HG03342 (cell line): ENCODE data around the gene PDZK1IP1.
"Not testable (repeated sequence)": the region's sequence is repeated elsewhere in the genome, so short reads cannot be mapped to it uniquely, and the experiment has no call there.

Experiments used
- ATAC-seq: cut with Tn5 transposase; IDR thresholded peaks from one replicate; pipeline ENCODE4 v1.9.1; 2021; ENCODE audit warnings: mild to moderate bottlenecking, moderate library complexity; ENCODE audit not compliant: unreplicated experiment

The PDZK1IP1 gene

GRCh38 chr1:47181955-47182675, 7.7 kb downstream of the PDZK1IP1 start:
- ATAC-seq, result no peak

DNA sequence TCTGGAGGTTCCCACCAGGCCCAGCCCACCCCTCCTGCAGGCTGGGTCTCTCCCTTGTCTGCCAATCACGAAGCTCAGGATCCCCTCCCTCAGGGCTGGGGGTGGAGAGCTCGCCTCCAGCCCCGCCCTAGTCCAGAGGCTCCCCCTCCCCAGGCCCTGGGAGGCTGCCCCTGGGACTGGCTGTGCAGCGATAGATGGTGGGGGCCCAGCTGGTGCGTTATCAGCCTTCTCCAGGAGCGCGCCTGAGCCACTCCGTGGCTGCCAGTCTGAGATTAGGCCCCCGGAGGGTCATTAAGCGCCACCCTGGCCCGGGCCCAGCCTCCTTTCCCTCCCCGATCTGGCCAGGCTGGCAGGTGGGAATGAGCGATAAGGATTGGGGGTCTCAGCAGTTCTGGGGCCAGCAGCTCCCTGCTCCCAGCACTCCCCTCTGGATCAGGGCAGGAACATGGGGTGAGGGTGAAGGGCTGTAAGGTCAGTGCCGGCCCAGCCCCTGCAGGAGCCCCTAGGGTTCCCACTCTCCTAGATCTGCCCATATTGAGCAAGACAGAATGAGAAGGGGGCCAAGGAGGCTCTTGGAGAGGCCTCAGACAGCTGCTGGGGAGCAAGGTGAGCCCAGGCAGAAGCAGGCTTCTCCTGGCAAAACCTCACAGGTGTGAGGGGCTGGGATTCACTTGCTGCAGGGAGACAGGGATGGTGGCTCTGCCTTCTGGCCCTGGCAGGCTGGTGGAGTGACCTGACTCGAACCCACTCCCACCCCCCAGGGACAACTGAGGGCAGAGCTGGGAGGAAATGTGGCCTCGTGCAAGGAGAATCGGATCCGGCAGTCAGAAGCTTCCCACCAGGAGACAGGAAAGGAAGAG, 8.5 kb downstream of the PDZK1IP1 start:
- ATAC-seq, result no peak

DNA sequence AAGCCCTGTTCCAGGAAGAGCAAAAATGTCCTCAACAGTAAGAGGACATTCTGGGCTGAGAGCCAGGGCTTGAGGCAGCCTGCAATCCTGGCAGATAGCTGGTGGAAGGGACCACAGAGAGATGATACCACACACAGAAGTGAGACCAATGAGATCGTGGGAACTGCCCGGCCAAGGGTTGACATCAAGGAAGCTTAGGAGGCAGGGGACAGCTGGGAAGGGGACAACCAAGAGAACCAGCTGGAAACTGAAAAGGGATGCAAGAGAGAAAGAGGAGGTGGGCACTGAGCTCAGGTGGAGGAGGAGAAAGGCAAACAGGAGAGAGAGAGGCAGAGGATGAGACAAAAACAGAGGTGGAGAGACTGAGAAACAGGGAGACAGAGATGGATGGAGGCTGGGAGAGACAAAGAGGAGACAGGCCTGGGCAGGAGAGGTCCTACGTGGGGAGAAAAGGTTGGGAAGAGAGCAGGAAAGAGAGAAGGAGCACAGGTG, 9.2 kb downstream of the PDZK1IP1 start:
- no peak for ATAC-seq

- no peak for ATAC-seq
Measured at GRCh38 chr1:47179988-47180563, 9.8 kb downstream of the PDZK1IP1 start.

DNA sequence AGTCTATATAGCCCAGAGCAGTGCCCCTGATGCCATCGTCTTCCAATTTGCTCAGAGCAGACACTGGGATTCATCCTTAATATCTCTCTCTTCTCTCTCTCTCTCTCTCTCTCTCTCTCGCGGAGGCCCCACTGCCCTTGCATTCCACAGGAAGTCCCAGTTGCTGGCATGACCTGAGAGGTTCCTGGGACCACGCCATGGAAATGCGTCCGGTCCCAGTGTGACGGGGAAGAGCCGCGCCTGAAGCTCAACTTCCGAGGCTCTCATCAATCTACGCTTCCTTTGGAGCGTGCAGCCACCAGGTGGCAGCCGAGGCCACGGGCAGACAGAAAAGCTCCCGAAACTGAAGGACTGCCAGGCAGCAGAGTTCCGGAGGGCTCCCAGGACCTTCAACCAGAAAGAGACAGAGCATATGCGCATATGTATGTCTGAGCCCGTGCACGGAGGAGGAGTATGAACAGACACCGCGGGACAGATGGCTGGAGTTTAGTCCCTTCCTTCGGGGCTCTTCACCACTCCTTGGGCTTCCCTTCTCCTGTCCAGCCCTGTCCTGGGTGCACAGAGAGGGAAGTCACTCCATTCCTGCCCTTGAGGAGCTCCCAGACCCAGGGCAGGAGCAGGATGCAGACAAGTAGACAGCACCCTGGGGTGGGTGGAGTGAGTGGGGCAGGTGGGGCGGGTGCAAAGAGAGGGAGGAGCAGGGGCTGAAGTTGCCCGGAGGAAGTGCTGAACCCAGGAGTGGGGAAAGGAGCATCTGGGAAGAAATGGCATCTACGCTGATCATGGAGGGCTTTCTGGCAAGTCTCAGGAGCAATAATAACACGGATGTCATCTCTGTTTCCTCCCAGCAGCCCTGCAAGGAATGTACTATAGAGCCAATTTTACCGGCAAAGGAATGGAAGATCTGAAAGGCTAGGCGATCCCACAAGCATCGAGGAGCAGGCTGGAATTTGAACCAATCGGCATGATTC, 10.5 kb downstream of the PDZK1IP1 start:
- peak; percentile 80 for ATAC-seq

DNA sequence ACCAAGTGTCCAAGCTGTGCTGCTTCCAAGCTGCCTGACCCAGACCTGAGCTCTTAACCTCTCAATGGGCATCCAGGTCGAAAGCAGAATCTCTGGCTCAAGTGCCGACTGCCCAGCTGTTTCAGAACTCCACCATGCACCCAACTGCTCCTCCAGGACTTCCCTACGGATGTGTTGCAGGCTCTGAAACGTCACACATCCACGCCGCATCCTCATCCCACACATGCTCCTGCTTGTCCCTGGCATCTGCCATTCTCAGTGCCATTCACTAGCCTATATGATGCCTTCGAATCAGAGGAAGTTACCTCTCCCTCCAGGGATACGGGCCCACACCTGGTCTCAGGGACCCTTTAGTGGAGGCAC, 11.2 kb downstream of the PDZK1IP1 start:
- no peak for ATAC-seq

DNA sequence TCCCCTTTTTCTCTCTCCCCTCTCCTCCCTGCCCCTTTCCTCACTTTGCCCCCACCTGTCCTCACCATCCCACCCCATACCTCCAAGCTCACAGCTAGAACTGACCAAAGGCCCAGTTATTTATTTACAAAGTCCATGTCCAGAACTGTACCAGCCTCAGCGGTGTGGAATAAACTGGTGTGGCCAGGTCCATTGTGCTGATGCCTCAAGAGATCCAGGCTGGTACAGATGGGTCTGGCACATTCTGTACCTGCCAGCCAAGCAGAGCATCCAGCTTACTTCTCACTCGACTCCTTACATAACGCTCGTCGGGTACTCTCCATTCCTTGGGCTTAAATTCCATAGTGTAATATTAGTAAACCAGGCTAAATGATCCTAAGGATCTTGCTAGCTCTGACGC, 11.8 kb downstream of the PDZK1IP1 start:
- no peak for ATAC-seq

DNA sequence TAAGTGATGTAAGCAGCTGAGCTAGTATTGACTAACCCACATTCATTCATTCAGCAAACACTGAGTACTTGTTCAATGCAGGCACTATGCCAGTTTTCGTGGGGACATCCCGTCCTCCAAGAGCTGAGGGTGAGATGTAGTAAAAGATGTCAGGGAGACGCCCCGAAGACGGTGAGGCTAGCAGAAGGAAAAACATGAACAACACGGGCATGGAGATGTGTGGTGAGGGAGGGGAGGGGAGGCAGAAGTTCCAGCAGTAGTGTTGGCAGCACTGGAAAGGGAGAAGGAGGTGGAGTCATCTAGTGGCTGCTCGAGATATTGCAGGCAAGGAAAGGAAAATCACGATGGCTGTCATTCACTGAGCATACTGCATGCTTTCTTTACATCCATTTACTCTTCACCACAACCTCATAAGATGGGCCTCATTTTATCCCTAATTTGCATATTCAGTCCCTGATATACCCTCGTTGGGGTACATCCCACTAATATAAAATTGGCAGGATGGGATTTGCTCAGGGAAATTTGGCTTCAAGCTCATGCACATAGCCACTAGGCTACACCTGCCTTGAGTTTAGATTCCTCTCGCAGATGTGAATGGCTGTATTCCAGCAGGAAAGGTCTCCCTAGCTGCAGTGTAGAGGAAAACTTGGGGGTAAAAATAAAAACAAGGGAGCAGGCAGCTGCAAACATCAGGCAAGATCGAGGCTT, 14.5 kb downstream of the PDZK1IP1 start:
- ATAC-seq, result peak; percentile 59

- no peak for ATAC-seq
Measured at GRCh38 chr1:47174656-47175020, 15.2 kb downstream of the PDZK1IP1 start.

DNA sequence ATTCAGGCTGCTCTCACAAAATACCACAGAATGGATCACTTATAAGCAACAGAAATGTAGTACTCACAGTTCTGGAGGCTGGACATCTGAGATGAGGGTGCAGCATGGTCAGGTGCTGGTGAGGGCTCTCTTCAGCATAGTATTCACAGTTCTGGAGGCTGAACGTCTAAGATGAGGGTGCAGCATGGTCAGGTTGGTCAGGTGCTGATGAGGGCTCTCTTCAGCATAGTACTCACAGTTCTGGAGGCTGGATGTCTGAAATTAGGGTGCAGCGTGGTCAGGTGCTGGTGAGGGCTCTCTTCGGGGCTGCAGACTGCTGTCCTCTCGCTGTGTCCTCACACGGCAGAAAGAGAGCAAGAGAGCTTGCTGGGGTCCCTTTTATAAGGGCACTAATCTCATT, 17.1 kb downstream of the PDZK1IP1 start:
- ATAC-seq, result no peak

DNA sequence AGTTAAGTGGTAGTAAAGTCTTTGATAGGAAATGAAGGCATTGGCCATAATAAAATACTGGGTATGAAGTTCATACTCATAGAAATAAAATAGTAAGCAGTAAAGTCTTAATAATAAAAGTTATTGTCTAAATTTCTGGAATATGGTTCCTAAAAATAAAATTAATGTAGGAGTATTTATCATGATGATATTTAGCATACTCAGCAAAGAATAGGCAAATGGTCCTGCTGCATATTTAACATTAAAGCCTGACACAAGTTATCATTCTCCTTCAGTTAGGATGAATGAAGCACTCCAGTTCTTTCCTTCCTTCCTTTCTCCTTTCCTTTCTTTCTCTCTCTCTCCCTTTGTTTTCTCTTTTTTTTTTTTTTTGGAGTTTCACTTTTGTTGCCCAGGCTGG, 25.3 kb downstream of the PDZK1IP1 start:
- no peak for ATAC-seq

DNA sequence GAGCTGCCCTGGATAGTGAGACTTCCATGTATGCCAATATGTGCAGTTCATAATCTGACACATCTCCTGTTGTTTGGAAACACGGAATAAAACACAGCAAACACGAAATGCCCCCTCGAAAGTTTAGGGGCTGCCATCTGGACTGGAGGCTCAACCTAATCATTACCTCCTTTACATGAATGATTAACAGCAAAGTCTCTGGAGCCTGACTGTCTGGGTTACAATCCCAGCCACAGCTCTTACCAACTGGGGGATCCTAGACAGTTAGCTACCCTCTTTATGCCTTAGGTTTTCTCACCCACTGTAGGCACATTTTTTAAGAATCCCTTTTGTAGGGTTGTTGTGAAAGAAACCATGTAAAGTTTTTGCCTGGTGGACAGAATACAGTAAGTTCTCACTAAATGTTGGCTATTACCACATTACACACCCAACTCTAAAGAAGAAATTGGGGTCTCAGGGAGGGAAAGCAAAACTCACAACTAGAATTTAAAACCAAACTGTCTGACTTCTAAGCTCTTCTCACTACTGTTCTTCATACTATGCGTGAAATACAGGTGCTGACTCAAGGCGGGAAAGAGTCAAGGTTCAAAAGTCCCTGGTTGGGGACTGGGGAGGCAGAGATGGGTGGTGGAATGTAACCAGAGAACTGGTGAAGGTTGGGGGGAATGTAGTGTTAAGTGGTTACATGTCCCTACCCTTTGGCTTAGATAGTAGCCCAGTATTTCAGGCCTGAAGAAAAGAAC, 28.4 kb downstream of the PDZK1IP1 start:
- no peak for ATAC-seq

- ATAC-seq, result no peak
Measured at GRCh38 chr1:47160716-47161115, 29.1 kb downstream of the PDZK1IP1 start.

DNA sequence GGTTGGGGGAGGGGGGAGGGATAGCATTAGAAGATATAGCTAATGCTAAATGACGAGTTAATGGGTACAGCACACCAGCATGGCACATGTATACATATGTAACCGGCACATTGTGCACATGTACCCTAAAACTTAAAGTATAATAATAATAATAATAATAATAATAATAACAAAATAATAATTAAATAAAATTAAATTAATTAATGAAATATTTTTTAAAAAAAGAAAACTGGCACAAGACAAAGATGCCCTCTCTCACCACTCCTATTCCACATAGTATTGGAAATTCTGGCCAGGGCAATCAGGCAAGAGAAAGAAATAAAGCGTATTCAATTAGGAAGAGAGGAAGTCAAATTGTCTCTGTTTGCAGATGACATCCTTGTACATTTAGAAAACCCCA, 31.9 kb downstream of the PDZK1IP1 start:
- not testable (repeated sequence) for ATAC-seq

DNA sequence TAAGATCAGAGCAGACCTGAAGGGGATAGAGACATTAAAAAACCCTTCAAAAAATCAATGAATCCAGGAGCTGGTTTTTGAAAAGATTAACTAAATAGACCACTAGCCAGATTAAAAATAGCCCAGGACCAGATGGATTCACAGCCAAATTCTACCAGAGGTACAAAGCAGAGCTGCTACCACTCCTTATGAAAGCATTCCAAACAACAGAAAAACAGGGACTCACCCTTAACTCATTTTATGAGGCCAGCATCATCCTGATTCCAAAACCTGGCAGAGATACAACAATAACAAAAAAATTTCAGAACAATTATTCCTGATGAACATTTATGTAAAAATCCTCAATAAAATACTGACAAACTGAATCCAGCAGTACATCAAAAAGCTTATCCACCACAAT, 33.4 kb downstream of the PDZK1IP1 start:
- ATAC-seq, result not testable (repeated sequence)

- ATAC-seq, result not testable (repeated sequence)
Measured at GRCh38 chr1:47149162-47149561, 40.7 kb downstream of the PDZK1IP1 start.

DNA sequence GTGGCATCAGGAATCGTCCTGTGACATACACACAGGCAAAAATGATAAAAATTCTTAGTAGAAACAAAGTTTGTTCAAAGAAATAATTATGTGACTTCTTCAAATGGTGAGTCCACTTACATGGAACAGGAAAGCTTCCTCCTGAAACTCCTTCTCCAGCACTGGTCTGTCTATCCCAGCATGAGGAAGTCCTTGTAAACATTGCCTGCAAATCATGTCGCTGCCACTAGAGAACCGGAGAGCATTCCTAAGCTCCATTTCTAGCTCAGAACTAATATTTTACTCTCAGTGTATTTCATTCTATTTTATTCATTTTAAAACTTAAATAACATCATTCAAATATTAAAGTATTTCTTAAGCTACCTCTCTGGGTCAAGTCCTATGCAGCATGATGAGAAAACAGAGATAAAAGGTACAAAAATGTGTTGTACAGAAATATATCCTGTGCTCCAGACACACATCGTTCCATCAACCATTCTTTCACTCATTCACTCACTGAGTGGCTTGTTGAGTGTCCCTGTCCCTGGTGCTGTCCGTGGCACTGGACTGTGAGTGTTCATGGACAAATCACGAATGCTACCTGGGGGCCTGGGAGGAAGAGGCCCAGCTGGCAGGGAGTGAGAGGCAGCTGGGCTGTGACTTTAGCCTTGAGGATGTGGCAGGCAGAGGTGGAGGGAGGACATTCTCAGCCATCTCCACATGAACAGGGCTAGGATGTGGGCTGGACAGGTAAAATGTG, 42.6 kb downstream of the PDZK1IP1 start:
- ATAC-seq, result no peak

DNA sequence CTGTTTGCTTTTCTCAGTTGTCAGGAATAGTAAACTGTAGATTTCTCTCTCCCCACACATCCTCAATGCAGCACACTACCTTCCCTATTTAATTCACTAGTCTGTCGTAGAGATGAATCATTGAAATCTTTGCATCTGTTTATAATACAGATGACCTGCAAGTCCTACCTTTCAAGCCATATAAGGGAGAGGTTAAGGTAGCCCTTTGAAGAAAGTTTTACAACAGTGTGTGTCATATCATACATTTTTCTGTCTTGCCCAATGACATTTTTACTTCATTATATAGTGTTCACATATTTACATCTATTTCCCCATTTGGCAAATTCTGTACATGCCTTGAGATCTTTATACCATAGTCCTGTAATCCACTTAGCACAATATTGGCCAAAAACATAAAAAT, 43.3 kb downstream of the PDZK1IP1 start:
- not testable (repeated sequence) for ATAC-seq

DNA sequence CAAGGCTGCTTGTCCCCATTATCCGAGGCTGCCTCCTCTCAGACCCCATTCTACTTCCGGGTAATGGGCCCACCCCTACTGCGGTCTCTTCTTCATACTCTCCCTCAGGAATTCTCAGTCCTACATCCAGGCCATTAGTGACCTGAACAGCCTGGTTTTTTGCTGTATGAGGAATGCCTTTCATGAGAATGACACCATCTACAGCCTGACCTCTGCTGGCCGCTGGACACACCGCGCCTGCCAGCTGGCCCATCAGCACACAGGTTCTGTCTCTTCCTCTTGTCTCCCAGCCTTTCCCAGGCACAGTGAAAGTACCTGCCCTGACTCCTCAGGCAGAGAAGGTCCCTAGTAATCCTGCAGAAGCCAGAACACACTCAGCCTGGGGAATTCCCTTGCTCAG, 46.2 kb downstream of the PDZK1IP1 start:
- not testable (repeated sequence) for ATAC-seq
